Keratinocyte (primary cell): ENCODE results near the gene ALDH9A1.

Experiments used
- CTCF ChIP-seq, 3 experiments: IDR thresholded peaks in 1 of 3; conservative IDR thresholded peaks in 1 of 3; optimal IDR thresholded peaks in 1 of 3; 2 replicates in 2 of 3; 3 replicates in 1 of 3; pipeline versions ENCODE3 to v1.5.1; 2011; ENCODE audit warnings: low read length in 3 of 3, mild to moderate bottlenecking in 3 of 3, moderate library complexity in 2 of 3, control low read depth in 1 of 3, inconsistent platforms in 1 of 3; ENCODE audit not compliant: insufficient read depth in 2 of 3; ENCODE audit errors: extremely low read depth in 1 of 3
- EZH2 ChIP-seq: IDR thresholded peaks from one replicate; pipeline ENCODE4 v1.6.1; 2012; ENCODE audit warnings: inconsistent platforms, mild to moderate bottlenecking, low read length, moderate library complexity

DNA sequence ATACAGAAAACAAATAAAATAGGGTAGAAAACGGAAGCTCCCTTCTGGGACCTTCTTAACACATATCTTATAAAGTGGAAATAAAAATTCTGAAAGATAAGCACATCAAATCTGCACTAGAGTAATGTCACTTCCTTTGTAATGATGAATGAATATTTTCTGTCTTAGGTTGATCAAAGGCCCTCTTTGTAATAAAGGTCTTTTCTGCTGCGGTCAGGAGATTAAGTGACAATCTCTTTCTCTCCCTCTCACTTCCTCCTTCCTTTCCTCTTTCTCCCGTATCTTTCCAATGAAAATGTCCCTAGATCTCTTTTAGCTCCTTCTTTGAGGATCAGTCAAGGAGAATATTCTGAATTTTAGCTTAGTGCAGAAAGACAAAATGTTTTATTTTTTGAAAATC is 36.5 kb upstream of the ALDH9A1 start:
- no peak for TF ChIP-seq CTCF (optimal IDR thresholded peaks at IDR 0.05 in 1 of 3, IDR thresholded peaks at IDR 0.05 in 1 of 3, conservative IDR thresholded peaks at IDR 0.05 in 1 of 3; ENCODE audit: extremely low read depth in 1 of 3, insufficient read depth in 2 of 3, low read length in 3 of 3)
- no peak for TF ChIP-seq EZH2
